ENCODE measurements around the gene MED29.

The MED29 gene

DNA sequence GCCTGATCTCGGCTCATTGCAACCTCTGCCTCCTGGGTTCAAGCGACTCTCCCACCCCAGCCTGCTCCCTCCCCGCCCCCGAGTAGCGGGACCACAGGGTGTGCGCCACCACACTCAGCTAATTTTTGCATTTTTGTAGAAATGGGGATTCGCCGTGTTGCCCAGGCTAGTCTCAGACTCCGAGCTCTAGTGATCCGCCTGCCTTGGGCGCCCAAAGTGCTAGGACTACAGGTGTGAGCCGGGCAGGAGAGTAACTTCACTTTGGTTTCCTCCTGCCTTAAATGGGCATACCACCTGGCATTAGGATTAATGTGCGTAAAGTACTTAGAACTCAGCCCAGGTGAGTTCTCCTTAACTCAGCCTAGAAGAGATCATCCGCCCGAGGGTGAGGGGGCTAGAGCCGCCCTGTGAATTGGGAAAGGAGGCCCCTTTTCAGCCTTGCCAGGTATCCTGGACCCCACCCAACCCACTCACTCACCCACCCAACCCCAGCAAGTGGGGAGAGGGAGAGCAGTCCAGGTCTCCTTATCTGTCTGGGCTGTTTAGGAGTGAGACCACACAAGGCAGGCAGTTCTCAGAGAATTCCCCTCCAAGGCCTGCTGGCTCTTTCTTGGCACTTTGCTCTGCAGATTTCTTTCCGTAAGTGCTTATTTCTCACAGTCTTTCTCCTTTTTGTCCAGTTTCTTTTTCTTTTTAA lies 14.2 kb downstream of the MED29 start:
- Histone ChIP-seq H3K27me3 (ENCODE audit: control insufficient read depth, insufficient read depth, low read length) (no peaks in the 10 kb centered on the region), H3K4me3 (ENCODE audit: low read length) (no peak overlapping the region), H3K4me1 (ENCODE audit: control insufficient read depth, insufficient read depth, low read length) (peaks cover 12% of the 10 kb centered on the region), H3K9ac (ENCODE audit: low read length) (no peak overlapping the region), H3K36me3 (ENCODE audit: control insufficient read depth, insufficient read depth, low read length) (peaks cover 22% of the 10 kb centered on the region), H3K27ac (ENCODE audit: low read depth, low read length) (peak overlapping the region; percentile 100)

DNA sequence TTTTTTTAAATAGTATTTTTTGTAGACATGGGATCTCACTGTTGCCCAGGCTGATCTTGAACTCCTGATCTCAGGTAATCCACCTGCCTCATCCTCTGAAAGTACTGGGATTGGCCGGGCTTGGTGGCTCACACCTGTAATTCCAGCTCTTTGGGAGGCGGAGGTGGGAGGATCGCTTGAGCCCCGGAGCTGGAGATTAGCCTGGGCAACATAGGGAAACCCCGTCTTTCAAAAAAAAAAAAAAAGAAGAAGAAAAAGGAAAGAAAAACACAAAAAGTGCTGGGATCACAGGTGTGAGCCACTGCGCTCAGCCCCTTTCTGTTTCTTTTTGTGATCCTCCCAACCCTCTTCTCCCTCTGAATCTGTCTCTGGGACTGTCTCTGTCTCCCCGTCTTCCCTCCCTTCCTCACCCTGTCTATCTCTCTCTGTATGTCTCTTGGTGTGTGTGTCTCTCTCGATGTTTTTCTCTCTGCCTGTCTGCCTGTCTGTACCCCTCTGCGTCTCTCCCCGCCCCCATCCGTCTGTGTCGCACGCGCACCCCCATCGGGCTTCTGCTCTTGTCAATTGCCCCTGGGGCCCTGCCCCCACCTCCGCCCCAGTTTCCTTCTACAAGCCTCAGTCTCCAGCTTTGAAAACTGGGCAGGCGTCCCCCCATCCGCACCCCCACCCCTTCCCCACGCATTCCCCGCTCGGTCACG lies 14.9 kb downstream of the MED29 start:
- H3K4me1 ChIP-seq (ENCODE audit: control insufficient read depth, insufficient read depth, low read length): peaks cover 19% of the 10 kb centered on the region
- peak overlapping the region; percentile 66 for H3K9ac ChIP-seq (ENCODE audit: low read length)

DNA sequence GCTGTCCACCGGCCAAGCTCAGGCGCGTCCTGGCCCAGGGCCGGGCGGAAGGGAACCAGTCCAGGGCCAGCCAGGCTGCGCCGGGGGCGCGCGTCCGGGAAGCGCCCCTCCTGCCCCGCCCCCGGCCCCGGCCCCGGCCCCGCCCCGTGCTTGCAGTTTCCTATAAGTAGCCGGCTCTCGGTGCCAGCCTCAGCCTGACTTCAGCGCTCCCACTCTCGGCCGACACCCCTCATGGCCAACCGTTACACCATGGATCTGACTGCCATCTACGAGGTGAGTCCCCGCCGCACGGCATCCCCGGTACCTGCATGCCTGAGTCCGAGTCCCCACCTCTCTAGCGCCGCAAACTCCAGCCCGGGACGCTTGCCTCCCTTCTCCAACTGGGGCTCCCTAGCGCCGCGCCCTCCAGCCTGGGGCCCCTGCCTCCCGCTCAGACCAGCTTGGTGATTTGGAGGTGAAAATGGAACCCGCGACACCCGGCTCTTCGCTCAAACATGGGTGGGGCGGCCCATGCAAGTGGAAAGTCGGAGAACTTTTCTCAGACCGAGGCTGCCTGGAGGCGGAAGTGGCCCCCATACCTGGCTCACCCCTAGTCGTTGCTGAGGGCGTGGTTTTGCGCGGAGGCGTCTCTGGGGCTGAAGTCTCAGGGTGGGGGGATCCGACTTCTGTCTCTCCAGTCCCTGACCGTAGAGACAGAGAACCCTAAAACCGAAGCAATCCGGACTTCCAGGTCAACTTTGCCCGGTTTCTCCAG lies 15.7 kb downstream of the MED29 start, which contains the start of gene ZFP36:
Gene ZFP36 (plus strand): TSS at position 192 of the 754 bp plus-strand sequence. CDS start 58 bp downstream, at position 250.
- peaks cover 26% of the 10 kb centered on the region for H3K4me1 ChIP-seq (ENCODE audit: control insufficient read depth, insufficient read depth, low read length)
- peak within 1 kb of the TSS; percentile 98 for H3K4me3 ChIP-seq (ENCODE audit: low read length)
- peak within 1 kb of the TSS; percentile 100 for H3K27ac ChIP-seq (ENCODE audit: low read depth, low read length)
- no peaks in the 10 kb centered on the region for H3K27me3 ChIP-seq (ENCODE audit: control insufficient read depth, insufficient read depth, low read length)
- peaks cover 22% of the 10 kb centered on the region for H3K36me3 ChIP-seq (ENCODE audit: control insufficient read depth, insufficient read depth, low read length)
- H3K9ac ChIP-seq (ENCODE audit: low read length): peak within 1 kb of the TSS; percentile 98

More for the DNA sequence above, 14.9 kb downstream of the MED29 start:
- peak overlapping the region; percentile 100 for H3K27ac ChIP-seq (ENCODE audit: low read depth, low read length)
- H3K27me3 ChIP-seq (ENCODE audit: control insufficient read depth, insufficient read depth, low read length): no peaks in the 10 kb centered on the region
- H3K36me3 ChIP-seq (ENCODE audit: control insufficient read depth, insufficient read depth, low read length): peaks cover 22% of the 10 kb centered on the region
- H3K4me3 ChIP-seq (ENCODE audit: low read length): peak overlapping the region; percentile 73

- Histone ChIP-seq H3K27me3 (ENCODE audit: control insufficient read depth, insufficient read depth, low read length) (no peaks in the 10 kb centered on the region), H3K27ac (ENCODE audit: low read depth, low read length) (peak overlapping the region; percentile 100), H3K36me3 (ENCODE audit: control insufficient read depth, insufficient read depth, low read length) (peaks cover 22% of the 10 kb centered on the region), H3K9ac (ENCODE audit: low read length) (peak overlapping the region; percentile 98), H3K4me3 (ENCODE audit: low read length) (peak overlapping the region; percentile 98), H3K4me1 (ENCODE audit: control insufficient read depth, insufficient read depth, low read length) (peaks cover 22% of the 10 kb centered on the region)
Measured at GRCh38 chr19:39407410-39407659, 16.2 kb downstream of the MED29 start.

DNA sequence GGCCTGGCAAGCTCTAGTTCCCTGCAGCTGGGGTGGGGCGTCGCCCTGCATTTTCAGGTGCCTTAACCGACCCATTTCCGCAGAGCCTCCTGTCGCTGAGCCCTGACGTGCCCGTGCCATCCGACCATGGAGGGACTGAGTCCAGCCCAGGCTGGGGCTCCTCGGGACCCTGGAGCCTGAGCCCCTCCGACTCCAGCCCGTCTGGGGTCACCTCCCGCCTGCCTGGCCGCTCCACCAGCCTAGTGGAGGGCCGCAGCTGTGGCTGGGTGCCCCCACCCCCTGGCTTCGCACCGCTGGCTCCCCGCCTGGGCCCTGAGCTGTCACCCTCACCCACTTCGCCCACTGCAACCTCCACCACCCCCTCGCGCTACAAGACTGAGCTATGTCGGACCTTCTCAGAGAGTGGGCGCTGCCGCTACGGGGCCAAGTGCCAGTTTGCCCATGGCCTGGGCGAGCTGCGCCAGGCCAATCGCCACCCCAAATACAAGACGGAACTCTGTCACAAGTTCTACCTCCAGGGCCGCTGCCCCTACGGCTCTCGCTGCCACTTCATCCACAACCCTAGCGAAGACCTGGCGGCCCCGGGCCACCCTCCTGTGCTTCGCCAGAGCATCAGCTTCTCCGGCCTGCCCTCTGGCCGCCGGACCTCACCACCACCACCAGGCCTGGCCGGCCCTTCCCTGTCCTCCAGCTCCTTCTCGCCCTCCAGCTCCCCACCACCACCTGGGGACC lies 16.6 kb downstream of the MED29 start:
- H3K4me1 ChIP-seq (ENCODE audit: control insufficient read depth, insufficient read depth, low read length): peaks cover 21% of the 10 kb centered on the region
- H3K36me3 ChIP-seq (ENCODE audit: control insufficient read depth, insufficient read depth, low read length): peaks cover 22% of the 10 kb centered on the region
- no peaks in the 10 kb centered on the region for H3K27me3 ChIP-seq (ENCODE audit: control insufficient read depth, insufficient read depth, low read length)
- H3K27ac ChIP-seq (ENCODE audit: low read depth, low read length): peak overlapping the region; percentile 100
- peak overlapping the region; percentile 98 for H3K4me3 ChIP-seq (ENCODE audit: low read length)
- peak overlapping the region; percentile 98 for H3K9ac ChIP-seq (ENCODE audit: low read length)

DNA sequence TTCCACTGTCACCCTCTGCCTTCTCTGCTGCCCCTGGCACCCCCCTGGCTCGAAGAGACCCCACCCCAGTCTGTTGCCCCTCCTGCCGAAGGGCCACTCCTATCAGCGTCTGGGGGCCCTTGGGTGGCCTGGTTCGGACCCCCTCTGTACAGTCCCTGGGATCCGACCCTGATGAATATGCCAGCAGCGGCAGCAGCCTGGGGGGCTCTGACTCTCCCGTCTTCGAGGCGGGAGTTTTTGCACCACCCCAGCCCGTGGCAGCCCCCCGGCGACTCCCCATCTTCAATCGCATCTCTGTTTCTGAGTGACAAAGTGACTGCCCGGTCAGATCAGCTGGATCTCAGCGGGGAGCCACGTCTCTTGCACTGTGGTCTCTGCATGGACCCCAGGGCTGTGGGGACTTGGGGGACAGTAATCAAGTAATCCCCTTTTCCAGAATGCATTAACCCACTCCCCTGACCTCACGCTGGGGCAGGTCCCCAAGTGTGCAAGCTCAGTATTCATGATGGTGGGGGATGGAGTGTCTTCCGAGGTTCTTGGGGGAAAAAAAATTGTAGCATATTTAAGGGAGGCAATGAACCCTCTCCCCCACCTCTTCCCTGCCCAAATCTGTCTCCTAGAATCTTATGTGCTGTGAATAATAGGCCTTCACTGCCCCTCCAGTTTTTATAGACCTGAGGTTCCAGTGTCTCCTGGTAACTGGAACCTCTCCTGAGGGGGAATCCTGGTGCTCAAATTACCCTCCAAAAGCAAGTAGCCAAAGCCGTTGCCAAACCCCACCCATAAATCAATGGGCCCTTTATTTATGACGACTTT lies 17.4 kb downstream of the MED29 start:
- H3K27ac ChIP-seq (ENCODE audit: low read depth, low read length): peak overlapping the region; percentile 100
- no peaks in the 10 kb centered on the region for H3K27me3 ChIP-seq (ENCODE audit: control insufficient read depth, insufficient read depth, low read length)
- H3K36me3 ChIP-seq (ENCODE audit: control insufficient read depth, insufficient read depth, low read length): peaks cover 22% of the 10 kb centered on the region
- H3K9ac ChIP-seq (ENCODE audit: low read length): peak overlapping the region; percentile 98
- peaks cover 21% of the 10 kb centered on the region for H3K4me1 ChIP-seq (ENCODE audit: control insufficient read depth, insufficient read depth, low read length)
- H3K4me3 ChIP-seq (ENCODE audit: low read length): peak overlapping the region; percentile 98

GRCh38 chr19:39409208-39410016 lies 18.2 kb downstream of the MED29 start:
- Histone ChIP-seq H3K36me3 (ENCODE audit: control insufficient read depth, insufficient read depth, low read length) (peaks cover 22% of the 10 kb centered on the region), H3K4me1 (ENCODE audit: control insufficient read depth, insufficient read depth, low read length) (peaks cover 24% of the 10 kb centered on the region), H3K27ac (ENCODE audit: low read depth, low read length) (peak overlapping the region; percentile 100), H3K9ac (ENCODE audit: low read length) (peak overlapping the region; percentile 99), H3K27me3 (ENCODE audit: control insufficient read depth, insufficient read depth, low read length) (no peaks in the 10 kb centered on the region), H3K4me3 (ENCODE audit: low read length) (peak overlapping the region; percentile 98)

GRCh38 chr19:39410017-39410830 lies 19.0 kb downstream of the MED29 start:
- H3K27me3 ChIP-seq (ENCODE audit: control insufficient read depth, insufficient read depth, low read length): no peaks in the 10 kb centered on the region
- peaks cover 33% of the 10 kb centered on the region for H3K4me1 ChIP-seq (ENCODE audit: control insufficient read depth, insufficient read depth, low read length)
- H3K9ac ChIP-seq (ENCODE audit: low read length): peak overlapping the region; percentile 99
- peaks cover 22% of the 10 kb centered on the region for H3K36me3 ChIP-seq (ENCODE audit: control insufficient read depth, insufficient read depth, low read length)
- H3K27ac ChIP-seq (ENCODE audit: low read depth, low read length): peak overlapping the region; percentile 100
- H3K4me3 ChIP-seq (ENCODE audit: low read length): peak overlapping the region; percentile 83

- Histone ChIP-seq H3K36me3 (ENCODE audit: control insufficient read depth, insufficient read depth, low read length) (peaks cover 22% of the 10 kb centered on the region), H3K9ac (ENCODE audit: low read length) (peak overlapping the region; percentile 99), H3K4me1 (ENCODE audit: control insufficient read depth, insufficient read depth, low read length) (peaks cover 36% of the 10 kb centered on the region), H3K27me3 (ENCODE audit: control insufficient read depth, insufficient read depth, low read length) (no peaks in the 10 kb centered on the region), H3K4me3 (ENCODE audit: low read length) (peak overlapping the region; percentile 83), H3K27ac (ENCODE audit: low read depth, low read length) (peak overlapping the region; percentile 100)
Measured at GRCh38 chr19:39410831-39411080, 19.6 kb downstream of the MED29 start.

DNA sequence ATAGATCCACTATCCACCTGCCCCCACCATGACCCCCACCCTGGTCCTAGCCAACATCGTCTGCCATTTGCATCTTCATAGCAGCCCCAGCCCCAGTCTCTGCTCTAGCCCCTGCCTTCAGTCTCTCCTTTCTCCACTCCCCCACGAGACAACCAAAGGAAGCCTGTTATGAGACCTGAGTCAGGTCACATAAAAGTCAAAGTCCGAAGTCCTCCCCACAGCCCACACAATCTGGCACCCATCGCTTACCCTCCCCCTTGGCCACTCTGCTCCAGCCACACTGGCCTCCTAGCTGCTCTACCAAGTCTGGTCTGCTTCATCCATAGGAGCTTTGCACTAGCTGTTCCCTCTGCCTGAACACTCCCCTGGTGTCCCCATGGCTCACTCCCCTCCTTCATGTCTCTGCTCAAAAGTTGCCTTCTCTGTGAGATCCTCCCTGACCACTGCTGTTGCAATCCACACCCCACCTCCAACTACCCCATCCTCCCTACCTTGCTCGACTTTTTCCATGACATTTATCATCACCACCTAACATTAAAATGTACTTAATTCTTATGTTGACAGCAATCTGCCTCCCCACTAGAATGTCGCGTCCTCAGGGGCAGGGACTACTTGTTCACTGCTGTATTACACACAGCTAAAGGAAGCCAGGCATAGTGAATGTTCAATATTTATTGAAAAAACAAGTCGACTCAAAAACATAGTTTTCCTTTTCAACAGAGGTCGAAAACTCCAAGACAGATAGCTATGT lies 20.1 kb downstream of the MED29 start:
- Histone ChIP-seq H3K27me3 (ENCODE audit: control insufficient read depth, insufficient read depth, low read length) (no peaks in the 10 kb centered on the region), H3K27ac (ENCODE audit: low read depth, low read length) (peak overlapping the region; percentile 100), H3K36me3 (ENCODE audit: control insufficient read depth, insufficient read depth, low read length) (peaks cover 22% of the 10 kb centered on the region), H3K4me1 (ENCODE audit: control insufficient read depth, insufficient read depth, low read length) (peaks cover 37% of the 10 kb centered on the region), H3K9ac (ENCODE audit: low read length) (peak overlapping the region; percentile 99), H3K4me3 (ENCODE audit: low read length) (peak overlapping the region; percentile 83)
